COLO829 (cell line): ENCODE data around the gene NT5C2.
"Not testable (repeated sequence)": the region's sequence is repeated elsewhere in the genome, so short reads cannot be mapped to it uniquely, and the experiment has no call there.

Experiments used
- DNase-seq: peaks from one replicate; pipeline ENCODE4 v3.0.0; 2012; ENCODE audit warnings: low spot score

NT5C2 gene

DNA sequence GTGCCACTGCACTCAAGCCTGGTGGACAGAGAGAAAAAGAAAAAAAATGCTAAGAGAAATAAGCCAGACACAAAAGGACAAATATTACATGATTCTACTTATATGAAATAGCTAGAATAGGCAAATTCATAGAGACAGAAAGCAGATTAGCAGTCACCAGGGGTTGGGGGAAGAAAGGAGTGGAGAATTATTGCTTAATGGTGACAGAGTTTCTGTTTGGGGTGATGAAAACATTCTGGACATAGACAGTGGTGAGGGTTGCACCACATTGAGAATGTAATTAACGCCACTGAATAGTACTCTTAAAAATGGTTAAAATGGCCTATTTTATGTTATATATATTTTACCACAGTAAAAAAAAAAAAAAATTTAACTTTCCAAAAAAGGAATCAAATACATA, 6.4 kb upstream of the NT5C2 start:
- no peak for DNase-seq

DNA sequence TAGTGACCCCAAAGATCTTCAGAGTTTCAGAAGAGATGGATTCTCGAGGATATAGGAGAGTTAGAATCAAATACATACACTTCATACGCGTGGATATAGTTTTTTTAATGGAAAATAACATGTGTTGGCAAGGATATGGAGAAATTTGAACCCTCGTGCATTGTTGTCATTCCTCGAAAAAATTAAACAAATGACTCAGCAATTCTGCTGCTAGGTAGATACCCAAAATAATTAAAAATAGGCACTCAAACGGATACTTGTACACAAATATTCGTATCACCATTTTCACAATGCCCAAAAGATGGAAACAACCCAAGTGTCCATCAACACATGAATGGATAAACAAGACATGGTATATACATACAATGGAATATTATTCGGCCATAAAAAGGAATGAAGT, 5.6 kb upstream of the NT5C2 start:
- DNase-seq: no peak

- no peak for DNase-seq
These were observed 4.8 kb upstream of the NT5C2 start for GRCh38 chr10:103197903-103198302.

GRCh38 chr10:103197174-103197573, 4.1 kb upstream of the NT5C2 start:
- peak; percentile 20 for DNase-seq

DNA sequence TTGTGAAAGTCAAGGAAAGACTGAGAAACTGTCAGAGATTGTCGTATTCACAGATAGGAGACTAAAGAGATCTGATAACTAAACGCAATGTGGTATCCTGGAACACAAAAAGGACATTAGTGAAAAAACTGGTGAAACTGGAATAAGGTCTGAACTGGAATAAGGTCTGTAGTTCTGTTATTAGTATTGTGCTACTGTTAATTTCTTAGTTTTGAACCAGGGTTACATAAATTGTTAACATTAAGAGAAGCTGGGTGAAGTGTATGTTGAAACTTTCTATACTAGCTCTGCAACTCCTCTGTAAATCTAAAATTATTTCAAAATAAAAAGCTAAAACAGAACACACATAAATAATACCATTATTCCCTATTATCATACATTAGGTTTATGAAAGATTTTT, 3.4 kb upstream of the NT5C2 start:
- no peak for DNase-seq

DNA sequence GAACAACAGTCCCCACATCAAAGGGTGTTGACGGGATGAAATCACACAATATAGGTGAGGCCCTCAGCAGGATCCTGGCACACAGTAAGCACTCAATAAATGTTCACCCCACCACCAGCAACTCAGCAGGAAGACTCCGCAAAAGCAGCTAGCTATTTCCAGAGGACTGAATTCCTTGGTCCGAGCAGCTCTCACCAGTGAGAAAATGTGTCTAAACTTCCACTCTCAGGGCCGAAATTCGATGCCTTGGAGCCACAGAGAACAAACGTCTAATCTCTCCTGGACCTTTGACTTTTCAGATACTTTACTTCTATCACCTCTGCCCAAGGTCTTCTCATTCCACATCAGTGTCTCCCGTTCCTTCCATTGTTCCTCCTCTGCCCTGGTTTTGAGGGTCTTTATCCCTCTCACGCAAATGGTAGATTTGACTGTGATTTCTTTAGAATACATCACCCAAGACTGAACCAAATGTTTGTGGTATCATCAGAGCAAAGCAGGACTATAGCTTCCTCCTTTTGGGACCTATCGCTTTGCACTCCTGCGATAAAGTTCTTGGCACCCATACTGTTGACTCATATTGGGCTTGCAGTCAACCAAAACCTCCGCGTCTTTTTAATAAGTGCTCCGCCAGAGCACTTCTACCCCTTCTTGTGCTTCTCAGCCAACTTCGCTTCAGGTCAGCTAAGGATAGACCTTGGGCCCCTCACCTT, 903 bp upstream of the NT5C2 start:
- no peak for DNase-seq

DNA sequence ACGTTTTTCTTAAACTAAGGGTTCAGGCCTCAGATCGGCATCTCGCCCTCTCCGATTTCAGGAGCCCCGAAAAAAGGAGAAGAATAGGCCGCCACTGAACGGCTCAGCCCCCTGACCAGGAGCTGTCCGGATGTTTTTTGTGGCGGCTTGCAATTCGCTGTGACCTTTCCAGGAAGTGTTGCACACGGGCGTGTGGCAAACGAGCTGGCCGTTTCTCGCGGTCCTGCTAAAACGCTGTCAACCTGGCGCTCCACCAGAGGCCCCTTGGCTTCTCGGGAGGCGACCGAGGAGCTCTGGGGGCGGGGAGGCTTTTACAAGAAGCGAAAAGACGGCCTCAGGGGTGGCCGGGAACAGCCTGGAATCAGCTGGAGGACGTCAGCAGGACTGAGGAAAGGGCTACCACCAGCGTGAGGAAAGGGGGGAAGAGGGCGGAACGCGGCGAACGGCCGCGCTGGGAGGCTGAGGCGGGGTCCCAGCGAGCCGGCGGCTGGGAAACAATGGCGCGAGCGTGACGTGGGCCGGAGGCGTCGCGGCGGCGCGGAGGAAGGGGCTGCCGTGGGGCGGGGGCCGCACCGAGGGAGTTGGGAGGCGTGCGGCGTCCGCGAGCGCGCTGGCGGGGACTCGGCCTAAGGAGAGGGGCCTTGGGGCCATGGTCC, 493 bp downstream of the NT5C2 start:
- DNase-seq: no peak

- DNase-seq: no peak
These were observed 1.0 kb downstream of the NT5C2 start for GRCh38 chr10:103192089-103192450.

DNA sequence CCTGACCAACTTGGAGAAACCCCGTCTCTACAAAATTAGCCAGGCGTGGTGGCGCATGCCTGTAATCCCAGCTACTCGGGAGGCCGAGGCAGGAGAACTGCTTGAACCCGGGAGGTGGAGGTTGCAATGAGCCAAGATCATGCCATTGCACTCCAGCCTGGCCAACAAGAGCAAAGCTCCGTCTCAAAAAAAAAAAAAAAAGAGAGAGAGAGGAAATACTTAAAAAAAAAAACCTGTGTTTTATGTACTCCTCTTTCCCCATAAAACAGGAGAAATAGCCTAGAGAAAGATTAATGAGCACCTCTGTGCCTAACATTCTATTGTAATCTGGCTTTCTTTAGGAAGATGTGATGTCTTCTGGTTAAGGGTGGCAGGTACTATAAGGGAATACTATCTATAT, 1.9 kb downstream of the NT5C2 start:
- not testable (repeated sequence) for DNase-seq

GRCh38 chr10:103188853-103189252, 4.2 kb downstream of the NT5C2 start:
- DNase-seq: no peak

DNA sequence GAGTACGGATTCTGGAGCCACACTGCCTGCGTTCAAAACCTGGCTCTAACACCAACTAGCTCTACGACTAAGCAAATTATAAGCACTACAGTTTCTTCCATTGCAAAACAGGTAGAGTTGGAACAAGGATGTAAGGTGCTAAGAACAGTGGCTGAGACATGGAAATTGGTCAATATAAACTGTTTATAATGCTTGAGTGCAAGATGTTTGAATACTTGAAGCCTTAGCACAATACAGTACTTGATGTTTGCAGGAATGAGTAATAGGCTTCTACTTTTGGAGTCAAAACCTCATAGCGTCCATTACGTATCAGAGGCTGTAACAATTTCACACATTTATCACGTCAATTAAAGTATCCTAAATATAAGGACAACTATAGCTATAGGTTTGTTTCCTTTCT, 6.9 kb downstream of the NT5C2 start:
- DNase-seq: no peak

DNA sequence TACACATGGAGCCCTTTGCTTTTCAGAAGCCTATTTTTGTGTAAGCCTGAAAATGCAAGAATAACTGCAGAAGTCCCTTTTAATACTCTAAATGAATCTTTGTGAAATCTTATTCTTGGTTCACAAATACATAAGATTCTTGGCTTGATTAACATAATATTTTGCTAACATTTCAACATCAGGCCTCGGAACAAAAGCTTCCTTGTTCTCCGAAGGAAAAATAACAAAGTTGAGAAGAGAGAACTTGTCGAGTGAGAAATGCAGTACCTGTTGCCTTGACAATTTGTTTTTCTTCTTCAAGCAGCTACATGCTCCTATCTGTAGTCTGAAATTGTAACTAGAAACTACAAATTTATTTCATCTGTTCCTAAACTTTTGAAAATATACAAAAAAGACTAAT, 8.5 kb downstream of the NT5C2 start:
- DNase-seq: peak; percentile 32

- DNase-seq: not testable (repeated sequence)
These were observed 9.1 kb downstream of the NT5C2 start for GRCh38 chr10:103183991-103184451.

DNA sequence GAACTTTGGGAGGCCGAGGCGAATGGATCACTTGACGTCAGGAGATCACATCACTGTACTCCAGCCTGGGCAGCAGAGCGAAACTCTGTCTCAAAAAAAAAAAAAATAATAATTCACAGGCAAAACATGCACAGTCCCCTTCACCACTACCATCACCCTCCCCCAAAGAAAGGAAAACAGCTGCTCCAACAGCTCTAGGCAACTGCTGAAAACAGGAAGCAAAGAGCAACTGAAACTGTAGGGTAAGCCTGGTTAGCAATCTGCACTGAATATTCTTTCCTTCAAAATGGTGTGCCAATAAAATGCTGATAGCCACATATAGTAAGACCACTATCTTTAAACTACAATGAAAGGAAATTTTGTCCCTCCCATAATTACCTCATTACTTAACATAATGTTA, 11.8 kb downstream of the NT5C2 start:
- DNase-seq: no peak

- DNase-seq: no peak
These were observed 12.6 kb downstream of the NT5C2 start for GRCh38 chr10:103180491-103180890.

DNA sequence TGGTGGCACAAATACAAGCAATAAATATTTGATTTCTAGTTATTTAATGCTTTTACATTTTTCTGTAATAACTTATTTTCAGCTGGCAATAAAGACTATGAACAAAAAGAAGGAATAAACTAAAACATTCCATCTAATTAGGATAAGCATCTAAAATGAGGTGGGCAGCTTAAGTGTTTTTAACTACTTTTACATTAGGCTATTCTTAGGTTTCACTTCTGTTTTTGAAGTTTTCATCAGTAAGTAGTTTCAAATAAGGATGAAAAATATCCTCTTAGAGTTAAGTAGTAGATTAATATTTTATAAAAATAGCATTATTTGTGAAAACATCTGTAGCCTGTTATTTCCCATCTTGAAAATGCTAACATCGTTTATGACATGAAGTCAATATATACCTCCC, 15.9 kb downstream of the NT5C2 start:
- DNase-seq: no peak

GRCh38 chr10:103175580-103176285, 17.3 kb downstream of the NT5C2 start:
- no peak for DNase-seq

DNA sequence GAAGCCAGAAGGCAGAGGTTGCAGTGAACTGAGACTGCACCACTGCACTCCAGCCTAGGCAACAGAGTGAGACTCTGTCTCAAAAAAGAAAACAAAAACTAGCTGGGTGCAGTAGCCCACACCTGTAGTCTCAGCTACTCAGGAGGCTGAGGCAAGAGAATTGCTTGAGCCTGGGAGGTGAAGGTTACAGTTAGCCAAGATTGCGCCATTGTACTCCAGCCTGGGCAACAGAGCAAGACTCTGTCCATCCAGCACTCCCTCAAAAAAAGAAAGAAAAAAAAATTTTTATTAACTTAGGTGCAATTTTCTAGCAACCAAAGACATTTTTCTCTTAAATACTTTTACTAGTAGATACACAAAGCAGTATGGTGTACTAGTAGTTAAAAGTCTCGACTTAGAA, 18.7 kb downstream of the NT5C2 start:
- not testable (repeated sequence) for DNase-seq

DNA sequence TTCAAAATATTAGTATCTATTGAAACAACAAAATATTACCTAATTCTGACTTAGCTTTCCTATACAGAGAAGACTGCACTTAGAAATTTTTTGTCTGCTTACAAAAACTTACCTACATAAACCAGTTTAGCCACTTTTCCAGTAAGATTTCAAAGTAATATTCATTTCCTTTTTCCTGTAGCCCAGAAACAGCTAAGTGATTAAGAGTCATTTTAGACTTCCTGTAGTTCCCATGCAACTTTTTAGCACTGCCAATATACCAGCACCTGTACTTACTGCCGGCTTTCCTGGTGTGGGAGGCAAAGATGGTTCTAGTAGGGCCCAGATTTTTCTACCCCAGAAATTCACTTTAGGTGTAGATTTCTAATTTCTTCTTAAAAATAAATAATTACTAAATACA, 21.8 kb downstream of the NT5C2 start:
- DNase-seq: no peak

DNA sequence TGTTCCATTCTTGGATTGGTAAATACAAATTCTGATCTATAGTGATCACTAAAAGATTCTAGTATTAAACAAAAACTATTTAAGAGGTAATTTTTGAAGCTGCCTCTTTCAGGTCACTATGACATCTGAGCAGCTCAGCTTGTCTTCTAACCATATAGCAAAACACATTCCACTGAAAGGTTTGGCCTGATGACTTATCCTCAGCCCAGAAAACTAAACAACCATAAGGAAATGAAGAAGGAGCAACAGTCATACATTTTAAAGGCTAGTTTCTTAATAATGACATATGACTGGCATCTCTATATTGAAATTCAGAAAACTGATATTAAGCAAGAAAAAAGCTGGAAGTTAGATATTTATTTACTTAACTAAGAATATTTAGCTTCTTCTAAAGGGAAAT, 24.6 kb downstream of the NT5C2 start:
- no peak for DNase-seq

GRCh38 chr10:103167554-103167953, 25.5 kb downstream of the NT5C2 start:
- DNase-seq: not testable (repeated sequence)

DNA sequence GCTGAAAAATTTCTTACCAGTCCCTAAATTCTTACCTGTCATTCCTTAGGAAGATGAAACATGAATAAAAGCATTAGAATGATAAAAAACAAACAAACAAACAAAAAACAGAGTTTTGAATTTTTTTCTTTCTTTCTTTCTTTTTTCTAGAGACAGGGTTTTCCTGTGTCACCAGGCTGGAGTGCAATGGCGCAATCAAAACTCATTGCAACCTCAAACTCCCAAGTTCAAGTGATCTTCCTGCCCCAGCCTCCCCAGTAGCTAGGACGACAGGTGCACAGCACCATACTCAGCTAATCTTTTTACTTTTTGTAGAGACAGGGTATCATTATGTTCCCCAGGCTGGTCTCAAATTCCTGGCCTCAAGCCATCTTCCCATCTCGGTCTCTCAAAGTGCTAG, 26.5 kb downstream of the NT5C2 start:
- DNase-seq: no peak

GRCh38 chr10:103163766-103164403, 29.2 kb downstream of the NT5C2 start:
- not testable (repeated sequence) for DNase-seq
